GM23338 (cell line): ENCODE measurements around the gene GOLGA6A. TPM values are rescaled to one million over a fixed set of nuclear protein-coding genes. Genes with fewer than 3 reads are reported as not detected.

Experiments
- ATAC-seq: fragments of 200-7000 bp; cut with Tn5 transposase; 3 replicates; pipeline ENCODE4 v1.9.1; 2020
- DNase-seq: peaks from one replicate; pipeline ENCODE4 v3.0.0-alpha.2; 2015; ENCODE audit warnings: low spot score
- H2AFZ ChIP-seq: fragments of 200-600 bp; sonication (generic); 2 replicates; pipeline ENCODE4 v1.8.0; 2016; ENCODE audit warnings: antibody characterized with exemption, mild to moderate bottlenecking, moderate library complexity
- H3F3A ChIP-seq: fragments of 200-600 bp; sonication (generic); replicated peaks from 2 replicates; pipeline ENCODE4 v1.8.0; 2017; ENCODE audit warnings: antibody characterized with exemption, mixed run types, low read depth
- H3K27ac ChIP-seq: fragments of 200-600 bp; sonication (generic); 2 replicates; pipeline ENCODE4 v1.6.1; 2016; ENCODE audit warnings: low read depth
- H3K27me3 ChIP-seq: fragments of 200-600 bp; sonication (generic); 2 replicates; pipeline ENCODE4 v1.8.0; 2016; ENCODE audit warnings: mild to moderate bottlenecking, mixed run types, moderate library complexity; ENCODE audit not compliant: insufficient read depth
- H3K36me3 ChIP-seq: fragments of 200-600 bp; sonication (generic); 2 replicates; pipeline ENCODE4 v1.8.0; 2016; ENCODE audit warnings: mild to moderate bottlenecking; ENCODE audit not compliant: insufficient read depth
- H3K4me1 ChIP-seq: fragments of 200-600 bp; sonication (generic); 2 replicates; pipeline ENCODE4 v1.8.0; 2016; ENCODE audit warnings: mild to moderate bottlenecking, moderate library complexity; ENCODE audit not compliant: insufficient read depth
- H3K4me2 ChIP-seq: fragments of 200-600 bp; sonication (generic); 2 replicates; pipeline ENCODE4 v1.7.1; 2017; ENCODE audit warnings: mixed run types
- H3K4me3 ChIP-seq: fragments of 200-600 bp; sonication (generic); 2 replicates; pipeline ENCODE4 v1.6.1; 2016; ENCODE audit warnings: mixed run types
- H3K79me2 ChIP-seq: fragments of 200-600 bp; sonication (generic); replicated peaks from 2 replicates; pipeline ENCODE4 v1.8.0; 2017; ENCODE audit warnings: mild to moderate bottlenecking; ENCODE audit not compliant: insufficient read depth
- H3K9me2 ChIP-seq: fragments of 200-600 bp; sonication (generic); 2 replicates; pipeline ENCODE4 v1.8.0; 2017; ENCODE audit not compliant: insufficient read depth
- H4K20me1 ChIP-seq: fragments of 200-600 bp; sonication (generic); replicated peaks from 2 replicates; pipeline ENCODE4 v1.8.0; 2017; ENCODE audit warnings: mild to moderate bottlenecking; ENCODE audit not compliant: insufficient read depth
- H3K27ac Mint-ChIP-seq: 2 replicates; pipeline ENCODE4 v1.8.0; 2020; ENCODE audit warnings: inconsistent platforms, mild to moderate bottlenecking, moderate library complexity, mixed read lengths
- H3K27me3 Mint-ChIP-seq: 3 replicates; pipeline ENCODE4 v1.8.0; 2022; ENCODE audit warnings: low read depth, mild to moderate bottlenecking, moderate library complexity, mixed read lengths, inconsistent platforms; ENCODE audit not compliant: insufficient read depth, poor library complexity
- H3K36me3 Mint-ChIP-seq: 3 replicates; pipeline ENCODE4 v1.8.0; 2021; ENCODE audit warnings: low read depth, mild to moderate bottlenecking, inconsistent platforms, moderate library complexity, mixed read lengths
- H3K4me1 Mint-ChIP-seq: 3 replicates; pipeline ENCODE4 v1.8.0; 2020; ENCODE audit warnings: mild to moderate bottlenecking, inconsistent platforms, mixed read lengths
- H3K4me3 Mint-ChIP-seq: 3 replicates; pipeline ENCODE4 v1.8.0; 2021; ENCODE audit warnings: moderate library complexity, mild to moderate bottlenecking, inconsistent platforms, mixed read lengths
- H3K9me3 Mint-ChIP-seq: 3 replicates; pipeline ENCODE4 v1.8.0; 2020; ENCODE audit warnings: moderate library complexity, mild to moderate bottlenecking, inconsistent platforms, mixed read lengths
- CREB1 ChIP-seq: fragments of 250-450 bp; sonication (Bioruptor Pico); IDR thresholded peaks from 2 replicates; pipeline ENCODE4 v1.5.0; 2020; ENCODE audit warnings: low read depth, mild to moderate bottlenecking, moderate library complexity
- EZH2phosphoT487 ChIP-seq: fragments of 200-600 bp; sonication (generic); IDR thresholded peaks from one replicate; pipeline ENCODE4 v1.8.1; 2018; ENCODE audit warnings: antibody characterized with exemption; ENCODE audit not compliant: unreplicated experiment
- JUNB ChIP-seq: IDR thresholded peaks from one replicate; pipeline ENCODE4 v1.6.1; 2016; ENCODE audit warnings: antibody characterized with exemption; ENCODE audit not compliant: unreplicated experiment
- NANOG ChIP-seq: IDR thresholded peaks from 2 replicates; pipeline ENCODE4 v1.6.1; 2016; ENCODE audit warnings: antibody characterized with exemption, borderline replicate concordance
- POLR2AphosphoS5 ChIP-seq: IDR thresholded peaks from 2 replicates; pipeline ENCODE4 v1.6.1; 2016; ENCODE audit warnings: antibody characterized with exemption, low read depth
- REST ChIP-seq: IDR thresholded peaks from one replicate; pipeline ENCODE4 v1.6.1; 2018; ENCODE audit warnings: antibody characterized with exemption; ENCODE audit not compliant: unreplicated experiment
- ZNF331 ChIP-seq: fragments of 250-450 bp; sonication (Bioruptor Pico); IDR thresholded peaks from 2 replicates; pipeline ENCODE4 v1.5.0; 2020; ENCODE audit warnings: low read depth, mild to moderate bottlenecking, moderate library complexity
- polyA plus RNA-seq: library from polyadenylated mRNA; unstranded; fragments of >200 nt; fragmentation: Nextera tagmentation; extraction: Ambion mirVana; gene quantifications from 2 replicates; pipeline ENCODE4 v1.2.1, GENCODE V29; 2016
- total RNA-seq: library from RNA; depleted of rRNA; stranded (reverse); fragments of >200 nt; shearing (Covaris generic); gene quantifications from 2 replicates; pipeline ENCODE4 v1.2.3, GENCODE V29; 2014
- TF ChIP-seq, protein P1 (sequence below): IDR thresholded peaks from 2 replicates; pipeline ENCODE4 v1.6.1; 2016; ENCODE audit warnings: antibody characterized with exemption
- TF ChIP-seq, protein P2 (sequence below), 2 experiments: fragments of 200-600 bp in 1 of 2; sonication (generic) in 1 of 2; conservative IDR thresholded peaks; 2 replicates each; pipeline versions ENCODE4 v1.5.1 to v1.6.1; 2016 to 2017; ENCODE audit warnings: antibody characterized with exemption in 2 of 2, low read depth in 2 of 2, mild to moderate bottlenecking in 2 of 2, moderate library complexity in 1 of 2

Gene GOLGA6A
- total and polyA plus RNA-seq, 2 experiments from 2014 or later, result 0.18 to 2.1 TPM

DNA sequence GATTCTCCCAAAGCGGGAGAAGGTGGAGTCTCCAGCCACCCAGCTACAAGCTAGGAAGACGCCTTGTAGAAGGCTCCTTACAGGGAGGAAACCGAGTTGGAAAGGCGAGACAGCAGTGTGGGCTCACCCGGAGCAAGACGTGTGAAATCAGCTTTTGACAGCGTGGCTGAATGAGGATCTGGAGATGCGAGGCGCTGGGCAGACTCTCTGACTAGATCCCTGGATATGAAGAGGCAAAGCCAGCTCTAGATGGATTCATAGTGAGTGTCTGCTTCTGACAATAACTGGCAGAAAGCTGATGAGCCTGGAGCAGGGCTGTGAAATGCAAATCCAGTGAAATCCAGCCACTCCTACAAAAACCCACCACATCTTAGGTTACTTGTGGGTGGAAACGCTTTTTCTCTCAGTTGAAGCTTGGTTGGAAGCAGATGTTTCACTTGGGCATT lies 41.0 kb downstream of the GOLGA6A start:
- Histone ChIP-seq H3K79me2 (no peaks in the 10 kb centered on the region), H2AFZ (no peak overlapping the region)

GRCh38 chr15:74040109-74040850 lies 42.1 kb downstream of the GOLGA6A start:
- no peak overlapping the region for H3K4me3 Mint-ChIP-seq
- Histone ChIP-seq H3K9me2 (no peaks in the 10 kb centered on the region), H3K36me3 (no peaks in the 10 kb centered on the region), H3K79me2 (no peaks in the 10 kb centered on the region), H3K27ac (no peak overlapping the region), H3K27me3 (no peaks in the 10 kb centered on the region), H4K20me1 (no peaks in the 10 kb centered on the region; the same call in 1 of the 2 replicates), H3K4me3 (no peak overlapping the region), H3F3A (no peaks in the 10 kb centered on the region), H3K4me2 (no peak overlapping the region), H2AFZ (no peak overlapping the region), H3K4me1 (peaks cover 14% of the 10 kb centered on the region)
- ATAC-seq (no peak), DNase-seq (no peak)
- no peaks in the 10 kb centered on the region; the same call in 1 of the 3 replicates for H3K36me3 Mint-ChIP-seq
- peaks cover 27% of the 10 kb centered on the region for H3K27me3 Mint-ChIP-seq
- no peaks in the 10 kb centered on the region; the same call in 2 of the 3 replicates for H3K9me3 Mint-ChIP-seq
- no peak overlapping the region for H3K27ac Mint-ChIP-seq
- peaks cover 37% of the 10 kb centered on the region for H3K4me1 Mint-ChIP-seq
- TF ChIP-seq, protein P1, sequence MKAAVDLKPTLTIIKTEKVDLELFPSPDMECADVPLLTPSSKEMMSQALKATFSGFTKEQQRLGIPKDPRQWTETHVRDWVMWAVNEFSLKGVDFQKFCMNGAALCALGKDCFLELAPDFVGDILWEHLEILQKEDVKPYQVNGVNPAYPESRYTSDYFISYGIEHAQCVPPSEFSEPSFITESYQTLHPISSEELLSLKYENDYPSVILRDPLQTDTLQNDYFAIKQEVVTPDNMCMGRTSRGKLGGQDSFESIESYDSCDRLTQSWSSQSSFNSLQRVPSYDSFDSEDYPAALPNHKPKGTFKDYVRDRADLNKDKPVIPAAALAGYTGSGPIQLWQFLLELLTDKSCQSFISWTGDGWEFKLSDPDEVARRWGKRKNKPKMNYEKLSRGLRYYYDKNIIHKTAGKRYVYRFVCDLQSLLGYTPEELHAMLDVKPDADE, result no peak
- TF ChIP-seq REST (no peak), ZNF331 (no peak), JUNB (no peak), POLR2AphosphoS5 (no peak), EZH2phosphoT487 (no peak), CREB1 (CRISPR knock-in tag) (no peak), NANOG (no peak)
- TF ChIP-seq, protein P2, sequence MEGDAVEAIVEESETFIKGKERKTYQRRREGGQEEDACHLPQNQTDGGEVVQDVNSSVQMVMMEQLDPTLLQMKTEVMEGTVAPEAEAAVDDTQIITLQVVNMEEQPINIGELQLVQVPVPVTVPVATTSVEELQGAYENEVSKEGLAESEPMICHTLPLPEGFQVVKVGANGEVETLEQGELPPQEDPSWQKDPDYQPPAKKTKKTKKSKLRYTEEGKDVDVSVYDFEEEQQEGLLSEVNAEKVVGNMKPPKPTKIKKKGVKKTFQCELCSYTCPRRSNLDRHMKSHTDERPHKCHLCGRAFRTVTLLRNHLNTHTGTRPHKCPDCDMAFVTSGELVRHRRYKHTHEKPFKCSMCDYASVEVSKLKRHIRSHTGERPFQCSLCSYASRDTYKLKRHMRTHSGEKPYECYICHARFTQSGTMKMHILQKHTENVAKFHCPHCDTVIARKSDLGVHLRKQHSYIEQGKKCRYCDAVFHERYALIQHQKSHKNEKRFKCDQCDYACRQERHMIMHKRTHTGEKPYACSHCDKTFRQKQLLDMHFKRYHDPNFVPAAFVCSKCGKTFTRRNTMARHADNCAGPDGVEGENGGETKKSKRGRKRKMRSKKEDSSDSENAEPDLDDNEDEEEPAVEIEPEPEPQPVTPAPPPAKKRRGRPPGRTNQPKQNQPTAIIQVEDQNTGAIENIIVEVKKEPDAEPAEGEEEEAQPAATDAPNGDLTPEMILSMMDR (conservative IDR thresholded peaks at IDR 0.05; ENCODE audit: low read depth in 2 of 2), result no peak

More for the DNA sequence above, 41.0 kb downstream of the GOLGA6A start:
- no peak for DNase-seq
- no peak overlapping the region for H3K27ac Mint-ChIP-seq
- peaks cover 34% of the 10 kb centered on the region for H3K4me1 Mint-ChIP-seq
- no peak for ATAC-seq
- H3K27me3 Mint-ChIP-seq, result peaks cover 28% of the 10 kb centered on the region
- Histone ChIP-seq H3K9me2 (no peaks in the 10 kb centered on the region), H3K4me2 (no peak overlapping the region), H3K36me3 (no peaks in the 10 kb centered on the region), H3K27ac (no peak overlapping the region), H3F3A (no peaks in the 10 kb centered on the region), H3K4me3 (no peak overlapping the region), H3K4me1 (peaks cover 14% of the 10 kb centered on the region), H4K20me1 (no peaks in the 10 kb centered on the region; the same call in 1 of the 2 replicates), H3K27me3 (no peaks in the 10 kb centered on the region)
- H3K9me3 Mint-ChIP-seq, result no peaks in the 10 kb centered on the region; the same call in 2 of the 3 replicates
- TF ChIP-seq ZNF331, result no peak
- no peaks in the 10 kb centered on the region for H3K36me3 Mint-ChIP-seq
- H3K4me3 Mint-ChIP-seq, result no peak overlapping the region
